HCT116 (cell line): ENCODE measurements around the gene STX1A. TPM values are rescaled to one million over a fixed set of nuclear protein-coding genes. Genes with fewer than 3 reads are reported as not detected.

Source experiments
- ATAC-seq: fragments of 200-7000 bp; cut with Tn5 transposase; 2 replicates; pipeline ENCODE4 v1.9.1; 2020; ENCODE audit warnings: mild to moderate bottlenecking, moderate library complexity
- BruUV-seq: library from RNA; stranded (reverse); fragments of 400-500 nt; replicated peaks from 2 replicates; lab custom pipeline; 2021; lab: Mats Ljungman, UMichigan
- CTCF ChIA-PET: fragments of 300-600 bp; sonication (Branson Sonifier 250); formaldehyde crosslinking; loops from one replicate; lab custom pipeline; 2021; ENCODE audit warnings: antibody characterized with exemption; lab: Charles Lee
- POLR2A ChIA-PET: fragments of 300-600, 350-600 bp; sonication (Branson Sonifier 250); formaldehyde crosslinking; loops from one replicate; lab custom pipeline; 2021; ENCODE audit warnings: antibody characterized with exemption; lab: Charles Lee
- RAD21 ChIA-PET, 2 experiments: fragments of 300-600 bp; sonication (Branson Sonifier 250); formaldehyde crosslinking; loops; one replicate each; lab custom pipeline; 2023; ENCODE audit warnings: low total read pairs in 2 of 2; ENCODE audit not compliant: uncharacterized antibody in 2 of 2, unreplicated experiment in 2 of 2, low non-redundant PET in 1 of 2; lab: Charles Lee
- DNase-seq: peaks from one replicate; pipeline ENCODE4 v3.0.0-alpha.2; 2010; ENCODE audit warnings: low read depth, low spot score
- H2AFZ ChIP-seq: fragments of 200-600 bp; shearing (Covaris generic), sonication (generic); 2 replicates; pipeline ENCODE4 v1.6.1; 2017; ENCODE audit warnings: low read depth, mixed run types, mixed read lengths, antibody characterized with exemption, low read length; ENCODE audit not compliant: poor library complexity, severe bottlenecking
- H3K27ac ChIP-seq: 2 replicates; pipeline ENCODE4 v1.5.1; 2012; ENCODE audit warnings: low read depth, low read length
- H3K27me3 ChIP-seq: fragments of 200-600 bp; sonication (generic); 2 replicates; pipeline ENCODE4 v1.6.1; 2016; ENCODE audit warnings: mixed run types, low read length, mixed read lengths; ENCODE audit not compliant: insufficient read depth
- H3K36me3 ChIP-seq, 2 experiments: fragments of 200-500 bp in 1 of 2; fragments of 200-600 bp in 1 of 2; sonication (Bioruptor generic) in 1 of 2; sonication (generic) in 1 of 2; 2 replicates each; pipeline versions ENCODE4 v1.5.1 to v1.6.1; 2014 to 2016; ENCODE audit warnings: low read length in 2 of 2, inconsistent platforms in 1 of 2, mixed read lengths in 1 of 2, mixed run types in 1 of 2; ENCODE audit not compliant: insufficient read depth in 2 of 2, control insufficient read depth in 1 of 2
- H3K4me1 ChIP-seq, 2 experiments: fragments of 200-600 bp in 1 of 2; sonication (generic) in 1 of 2; 2 replicates each; pipeline versions ENCODE4 v1.5.1 to v1.6.1; 2012 to 2017; ENCODE audit warnings: low read length in 2 of 2, inconsistent platforms in 1 of 2, mild to moderate bottlenecking in 1 of 2, mixed read lengths in 1 of 2, mixed run types in 1 of 2, moderate library complexity in 1 of 2; ENCODE audit not compliant: insufficient read depth in 2 of 2, control insufficient read depth in 1 of 2
- H3K4me2 ChIP-seq: fragments of 200-600 bp; sonication (generic); 2 replicates; pipeline ENCODE4 v1.6.1; 2017; ENCODE audit warnings: mixed run types, low read length, mixed read lengths
- H3K4me3 ChIP-seq, 2 experiments: fragments of 200-600 bp in 1 of 2; sonication (generic) in 1 of 2; replicated peaks in 1 of 2; 2 replicates each; pipeline ENCODE4 v1.5.1; 2011 to 2016; ENCODE audit warnings: low read length in 2 of 2, control low read depth in 1 of 2, low read depth in 1 of 2, mild to moderate bottlenecking in 1 of 2, mixed read lengths in 1 of 2, mixed run types in 1 of 2
- H3K79me2 ChIP-seq: fragments of 200-600 bp; sonication (generic); 2 replicates; pipeline ENCODE4 v1.6.1; 2017; ENCODE audit warnings: mild to moderate bottlenecking, mixed run types, low read length, moderate library complexity, mixed read lengths; ENCODE audit not compliant: insufficient read depth
- H3K9ac ChIP-seq: fragments of 200-600 bp; sonication (generic); 2 replicates; pipeline ENCODE4 v1.6.1; 2016; ENCODE audit warnings: low read length, mixed read lengths
- H3K9me2 ChIP-seq: fragments of 200-600 bp; sonication (generic), shearing (Covaris generic); 2 replicates; pipeline ENCODE4 v1.6.1; 2017; ENCODE audit warnings: mixed run types, mild to moderate bottlenecking, moderate library complexity; ENCODE audit not compliant: insufficient read depth
- H3K9me3 ChIP-seq, 2 experiments: fragments of 200-500 bp in 1 of 2; fragments of 200-600 bp in 1 of 2; sonication (Bioruptor generic) in 1 of 2; sonication (generic) in 1 of 2; 2 replicates each; pipeline ENCODE4 v1.6.1; 2014 to 2017; ENCODE audit warnings: low read length in 2 of 2, mixed read lengths in 2 of 2, inconsistent platforms in 1 of 2, low read depth in 1 of 2, mild to moderate bottlenecking in 1 of 2, mixed run types in 1 of 2, moderate library complexity in 1 of 2; ENCODE audit not compliant: control insufficient read depth in 1 of 2, insufficient read depth in 1 of 2
- H4K20me1 ChIP-seq: fragments of 200-600 bp; sonication (generic), shearing (Covaris generic); 2 replicates; pipeline ENCODE4 v1.6.1; 2017; ENCODE audit warnings: mixed run types, mild to moderate bottlenecking, moderate library complexity; ENCODE audit not compliant: insufficient read depth
- CBX3 ChIP-seq: IDR thresholded peaks from 2 replicates; pipeline ENCODE4 v1.6.1; 2012; ENCODE audit warnings: low read depth
- CEBPB ChIP-seq: IDR thresholded peaks from 2 replicates; pipeline ENCODE4 v1.6.1; 2012; ENCODE audit warnings: low read depth
- ELF1 ChIP-seq: IDR thresholded peaks from 2 replicates; pipeline ENCODE4 v1.6.1; 2012; ENCODE audit warnings: low read depth, borderline replicate concordance
- EZH2 ChIP-seq: fragments of 200-600 bp; sonication (generic); IDR thresholded peaks from 2 replicates; pipeline ENCODE4 v1.6.1; 2017; ENCODE audit warnings: antibody characterized with exemption, mixed run types
- POLR2A ChIP-seq: IDR thresholded peaks from 2 replicates; pipeline ENCODE4 v1.7.0; 2011; ENCODE audit warnings: borderline replicate concordance; ENCODE audit not compliant: insufficient read depth, insufficient read length; ENCODE audit errors: extremely low read depth
- POLR2AphosphoS5 ChIP-seq: IDR thresholded peaks from 2 replicates; pipeline ENCODE4 v1.6.1; 2011; ENCODE audit warnings: mild to moderate bottlenecking, low read depth, low read length, moderate library complexity
- RAD21 ChIP-seq: IDR thresholded peaks from 2 replicates; pipeline ENCODE4 v1.6.1; 2012; ENCODE audit warnings: low read depth, mild to moderate bottlenecking
- SP1 ChIP-seq: IDR thresholded peaks from 2 replicates; pipeline ENCODE4 v1.6.1; 2012; ENCODE audit warnings: low read depth
- YY1 ChIP-seq: IDR thresholded peaks from 2 replicates; pipeline ENCODE4 v1.6.1; 2011; ENCODE audit warnings: low read length, low read depth, moderate library complexity, mild to moderate bottlenecking; ENCODE audit not compliant: insufficient replicate concordance; ENCODE audit errors: extremely low read depth
- ZBTB33 ChIP-seq: IDR thresholded peaks from 2 replicates; pipeline ENCODE4 v1.6.1; 2011; ENCODE audit warnings: mild to moderate bottlenecking, low read length, moderate library complexity; ENCODE audit not compliant: insufficient replicate concordance; ENCODE audit errors: extremely low read depth
- intact Hi-C: fragments of 100-400 bp; cut with micrococcal nuclease; formaldehyde crosslinking; loops from 2 replicates; pipeline ENCODE4 v1.10.0; 2022
- total RNA-seq: library from RNA; stranded (reverse); gene quantifications from one replicate; pipeline ENCODE4 v1.2.1, GENCODE V29; 2021; ENCODE audit not compliant: unreplicated experiment
- TF ChIP-seq, protein P1 (sequence below), 3 experiments: fragments of 200-600 bp in 1 of 3; sonication (generic) in 1 of 3; IDR thresholded peaks in 2 of 3; conservative IDR thresholded peaks in 1 of 3; 2 replicates each; pipeline ENCODE4 v1.5.1; 2012 to 2017; ENCODE audit warnings: low read depth in 2 of 3, low read length in 2 of 3, antibody characterized with exemption in 1 of 3, borderline replicate concordance in 1 of 3, control low read depth in 1 of 3, mild to moderate bottlenecking in 1 of 3, mixed read lengths in 1 of 3, mixed run types in 1 of 3, moderate library complexity in 1 of 3; ENCODE audit not compliant: insufficient read depth in 1 of 3
- TF ChIP-seq, protein P2 (sequence below): IDR thresholded peaks from 2 replicates; pipeline ENCODE4 v1.6.1; 2012; ENCODE audit warnings: low read depth
- TF ChIP-seq, protein P3 (sequence below): IDR thresholded peaks from 2 replicates; pipeline ENCODE4 v1.6.1; 2012

The STX1A gene
- total RNA-seq, 1 experiment from 2014 or later: 39.4 TPM

GRCh38 chr7:73652541-73652949 lies 66.9 kb downstream of the STX1A start:
- ChIA-PET CTCF (interaction anchor here (1.3 kb wide), 1 partner anchor 16 kb away, joined by 3 read pairs; the partner anchor contains the start of gene VPS37D), POLR2A (no interaction called here), RAD21 (no interaction called here)
- H3K9me3 ChIP-seq: no peaks in the 10 kb centered on the region
- intact Hi-C loops: no loop called here
- H3K27me3 ChIP-seq: no peaks in the 10 kb centered on the region
- no peaks in the 10 kb centered on the region for H3K79me2 ChIP-seq
- peaks cover 8 to 19% of the 10 kb centered on the region in 2 experiments for H3K4me1 ChIP-seq
- no peak overlapping the region for H3K4me3 ChIP-seq
- no peaks in the 10 kb centered on the region for H3K36me3 ChIP-seq
- H3K27ac ChIP-seq: no peak overlapping the region
- H3K9ac ChIP-seq: no peak overlapping the region
- no peak for TF ChIP-seq CBX3
- TF ChIP-seq SP1: no peak
- no peak for TF ChIP-seq ZBTB33
- TF ChIP-seq CEBPB: no peak
- no peak for TF ChIP-seq POLR2AphosphoS5
- peak overlapping the region; percentile 9; the same call in 1 of the 2 replicates for H3K4me2 ChIP-seq
- ATAC-seq (no peak), DNase-seq (no peak)
- H3K9me2 ChIP-seq: no peaks in the 10 kb centered on the region
- BruUV-seq: no TSS peak
- H4K20me1 ChIP-seq: no peaks in the 10 kb centered on the region
- H2AFZ ChIP-seq: no peak overlapping the region

DNA sequence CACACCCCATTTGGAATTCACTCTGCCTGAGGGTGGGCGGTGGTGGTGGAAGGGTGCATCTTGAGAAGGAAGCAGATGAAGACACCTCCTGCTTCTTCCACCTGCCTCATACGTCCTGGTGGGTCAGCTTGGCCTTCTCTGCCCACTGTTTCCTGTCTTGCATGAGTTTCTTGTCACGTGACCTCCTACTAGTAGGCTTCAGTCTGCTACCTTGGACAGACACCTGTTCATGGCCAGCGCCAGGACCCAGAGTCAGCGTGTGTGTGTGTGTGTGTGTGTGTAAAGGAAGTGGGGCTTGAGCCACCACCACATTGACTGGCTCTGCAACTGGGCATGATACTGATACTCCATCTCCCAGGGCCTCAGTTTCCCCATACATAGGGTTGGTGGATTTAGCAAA lies 68.9 kb downstream of the STX1A start:
- Histone ChIP-seq H2AFZ (no peak overlapping the region), H3K4me2 (no peak overlapping the region), H3K27me3 (no peaks in the 10 kb centered on the region), H3K9me2 (no peaks in the 10 kb centered on the region), H3K4me3 (no peak overlapping the region), H3K36me3 (no peaks in the 10 kb centered on the region), H4K20me1 (no peaks in the 10 kb centered on the region), H3K9ac (no peak overlapping the region), H3K4me1 (peaks cover 13 to 39% of the 10 kb centered on the region in 2 experiments), H3K79me2 (no peaks in the 10 kb centered on the region), H3K9me3 (no peaks in the 10 kb centered on the region), H3K27ac (no peak overlapping the region)
- no TSS peak for BruUV-seq
- ChIA-PET CTCF (no interaction called here), POLR2A (no interaction called here), RAD21 (no interaction called here)
- intact Hi-C loops: no loop called here
- DNase-seq: no peak
- ATAC-seq: no peak
- TF ChIP-seq POLR2A: no peak
- TF ChIP-seq, protein P1, sequence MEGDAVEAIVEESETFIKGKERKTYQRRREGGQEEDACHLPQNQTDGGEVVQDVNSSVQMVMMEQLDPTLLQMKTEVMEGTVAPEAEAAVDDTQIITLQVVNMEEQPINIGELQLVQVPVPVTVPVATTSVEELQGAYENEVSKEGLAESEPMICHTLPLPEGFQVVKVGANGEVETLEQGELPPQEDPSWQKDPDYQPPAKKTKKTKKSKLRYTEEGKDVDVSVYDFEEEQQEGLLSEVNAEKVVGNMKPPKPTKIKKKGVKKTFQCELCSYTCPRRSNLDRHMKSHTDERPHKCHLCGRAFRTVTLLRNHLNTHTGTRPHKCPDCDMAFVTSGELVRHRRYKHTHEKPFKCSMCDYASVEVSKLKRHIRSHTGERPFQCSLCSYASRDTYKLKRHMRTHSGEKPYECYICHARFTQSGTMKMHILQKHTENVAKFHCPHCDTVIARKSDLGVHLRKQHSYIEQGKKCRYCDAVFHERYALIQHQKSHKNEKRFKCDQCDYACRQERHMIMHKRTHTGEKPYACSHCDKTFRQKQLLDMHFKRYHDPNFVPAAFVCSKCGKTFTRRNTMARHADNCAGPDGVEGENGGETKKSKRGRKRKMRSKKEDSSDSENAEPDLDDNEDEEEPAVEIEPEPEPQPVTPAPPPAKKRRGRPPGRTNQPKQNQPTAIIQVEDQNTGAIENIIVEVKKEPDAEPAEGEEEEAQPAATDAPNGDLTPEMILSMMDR (IDR thresholded peaks at IDR 0.05 in 2 of 3, conservative IDR thresholded peaks at IDR 0.05 in 1 of 3; ENCODE audit: borderline replicate concordance in 1 of 3, insufficient read depth in 1 of 3, low read depth in 2 of 3, low read length in 2 of 3): no peak
- TF ChIP-seq YY1: no peak
- TF ChIP-seq RAD21: no peak
- TF ChIP-seq EZH2: no peak
- TF ChIP-seq, protein P2, sequence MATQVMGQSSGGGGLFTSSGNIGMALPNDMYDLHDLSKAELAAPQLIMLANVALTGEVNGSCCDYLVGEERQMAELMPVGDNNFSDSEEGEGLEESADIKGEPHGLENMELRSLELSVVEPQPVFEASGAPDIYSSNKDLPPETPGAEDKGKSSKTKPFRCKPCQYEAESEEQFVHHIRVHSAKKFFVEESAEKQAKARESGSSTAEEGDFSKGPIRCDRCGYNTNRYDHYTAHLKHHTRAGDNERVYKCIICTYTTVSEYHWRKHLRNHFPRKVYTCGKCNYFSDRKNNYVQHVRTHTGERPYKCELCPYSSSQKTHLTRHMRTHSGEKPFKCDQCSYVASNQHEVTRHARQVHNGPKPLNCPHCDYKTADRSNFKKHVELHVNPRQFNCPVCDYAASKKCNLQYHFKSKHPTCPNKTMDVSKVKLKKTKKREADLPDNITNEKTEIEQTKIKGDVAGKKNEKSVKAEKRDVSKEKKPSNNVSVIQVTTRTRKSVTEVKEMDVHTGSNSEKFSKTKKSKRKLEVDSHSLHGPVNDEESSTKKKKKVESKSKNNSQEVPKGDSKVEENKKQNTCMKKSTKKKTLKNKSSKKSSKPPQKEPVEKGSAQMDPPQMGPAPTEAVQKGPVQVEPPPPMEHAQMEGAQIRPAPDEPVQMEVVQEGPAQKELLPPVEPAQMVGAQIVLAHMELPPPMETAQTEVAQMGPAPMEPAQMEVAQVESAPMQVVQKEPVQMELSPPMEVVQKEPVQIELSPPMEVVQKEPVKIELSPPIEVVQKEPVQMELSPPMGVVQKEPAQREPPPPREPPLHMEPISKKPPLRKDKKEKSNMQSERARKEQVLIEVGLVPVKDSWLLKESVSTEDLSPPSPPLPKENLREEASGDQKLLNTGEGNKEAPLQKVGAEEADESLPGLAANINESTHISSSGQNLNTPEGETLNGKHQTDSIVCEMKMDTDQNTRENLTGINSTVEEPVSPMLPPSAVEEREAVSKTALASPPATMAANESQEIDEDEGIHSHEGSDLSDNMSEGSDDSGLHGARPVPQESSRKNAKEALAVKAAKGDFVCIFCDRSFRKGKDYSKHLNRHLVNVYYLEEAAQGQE: no peak
- TF ChIP-seq ELF1: no peak
- TF ChIP-seq, protein P3, sequence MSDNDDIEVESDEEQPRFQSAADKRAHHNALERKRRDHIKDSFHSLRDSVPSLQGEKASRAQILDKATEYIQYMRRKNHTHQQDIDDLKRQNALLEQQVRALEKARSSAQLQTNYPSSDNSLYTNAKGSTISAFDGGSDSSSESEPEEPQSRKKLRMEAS: no peak
